HepG2 (cell line): Measurements from ENCODE around the gene FYB2. TPM values are rescaled to one million over a fixed set of nuclear protein-coding genes. Genes with fewer than 3 reads are reported as not detected.

Experiments
- ATAC-seq: fragments of 200-7000 bp; cut with Tn5 transposase; 3 replicates; pipeline ENCODE4 v1.9.1; 2020; ENCODE audit warnings: mild to moderate bottlenecking, moderate library complexity
- BruUV-seq: library from RNA; stranded (reverse); fragments of 400-500 nt; replicated peaks from 2 replicates; lab custom pipeline; 2021; lab: Mats Ljungman, UMichigan
- CTCF ChIA-PET: fragments of 300-600 bp; formaldehyde crosslinking; extraction: SDS; loops from one replicate; lab custom pipeline; 2021; ENCODE audit warnings: low total read pairs, inconsistent platforms, low intra/inter-chr PET ratio; lab: Yijun Ruan, JAX
- POLR2A ChIA-PET: fragments of 350-600 bp; sonication (Branson Sonifier 250); formaldehyde crosslinking; loops from one replicate; lab custom pipeline; 2020; ENCODE audit warnings: antibody characterized with exemption, inconsistent platforms; lab: Yijun Ruan, JAX
- DNase-seq: peaks from one replicate; pipeline ENCODE4 v3.0.0-alpha.2; 2015; ENCODE audit warnings: low spot score
- FAIRE-seq: peaks from 3 replicates; lab custom pipeline; 2011; peaks lifted over from hg19 to GRCh38; lab: Jason Lieb, UNC
- H2AFZ ChIP-seq: one replicate; pipeline ENCODE4 v1.6.1; 2011; ENCODE audit warnings: low read length, inconsistent platforms
- H3K27ac ChIP-seq: fragments of 300-600 bp; 3 replicates; pipeline ENCODE4 v1.8.0; 2011; ENCODE audit warnings: mixed run types, mild to moderate bottlenecking, mixed read lengths, low read length, inconsistent platforms; ENCODE audit not compliant: insufficient read depth; ENCODE audit errors: extremely low read length
- H3K27me3 ChIP-seq, 2 experiments: fragments of 200-600 bp in 1 of 2; 2 replicates in 1 of 2; 3 replicates in 1 of 2; pipeline versions ENCODE4 v1.6.0 to v1.8.0; 2011; ENCODE audit warnings: low read length in 2 of 2, mild to moderate bottlenecking in 2 of 2, moderate library complexity in 2 of 2, inconsistent platforms in 1 of 2; ENCODE audit not compliant: insufficient read depth in 2 of 2, control insufficient read depth in 1 of 2
- H3K36me3 ChIP-seq, 2 experiments: fragments of 200-600 bp in 1 of 2; replicated peaks in 1 of 2; 2 replicates in 1 of 2; 3 replicates in 1 of 2; pipeline versions ENCODE4 v1.5.1 to v1.8.0; 2011; ENCODE audit warnings: low read length in 2 of 2, inconsistent platforms in 1 of 2; ENCODE audit not compliant: insufficient read depth in 2 of 2, control insufficient read depth in 1 of 2
- H3K4me1 ChIP-seq: 2 replicates; pipeline ENCODE4 v1.5.1; 2012; ENCODE audit warnings: low read length, inconsistent platforms; ENCODE audit not compliant: insufficient read depth
- H3K4me2 ChIP-seq: 2 replicates; pipeline ENCODE4 v1.6.0; 2011; ENCODE audit warnings: low read depth, low read length, inconsistent platforms
- H3K4me3 ChIP-seq, 3 experiments: fragments of 200-600 bp in 1 of 3; sonication (generic), shearing (Covaris generic) in 1 of 3; replicated peaks in 1 of 3; 2 replicates each; pipeline ENCODE4 v1.5.1; 2011 to 2016; ENCODE audit warnings: low read length in 3 of 3, inconsistent platforms in 2 of 3, low read depth in 2 of 3, mild to moderate bottlenecking in 2 of 3, control low read depth in 1 of 3, mixed read lengths in 1 of 3; ENCODE audit not compliant: insufficient read depth in 1 of 3
- H3K79me2 ChIP-seq: one replicate; pipeline ENCODE4 v1.6.1; 2011; ENCODE audit warnings: low read length, inconsistent platforms; ENCODE audit not compliant: insufficient read depth
- H3K9ac ChIP-seq: 2 replicates; pipeline ENCODE4 v1.6.0; 2011; ENCODE audit warnings: mild to moderate bottlenecking, low read depth, low read length, inconsistent platforms; ENCODE audit not compliant: insufficient read depth
- H3K9me3 ChIP-seq: 2 replicates; pipeline ENCODE4 v1.5.1; 2012; ENCODE audit warnings: mild to moderate bottlenecking, low read length
- H4K20me1 ChIP-seq: 2 replicates; pipeline ENCODE4 v1.6.0; 2011; ENCODE audit warnings: inconsistent platforms, mild to moderate bottlenecking, low read length, moderate library complexity; ENCODE audit not compliant: insufficient read depth
- HDAC6 ChIP-seq: fragments of 200-600 bp; sonication (generic); IDR thresholded peaks from 2 replicates; pipeline ENCODE4 v1.7.0; 2017; ENCODE audit warnings: mild to moderate bottlenecking, antibody characterized with exemption, low read length, low read depth
- HMGA1 ChIP-seq: sonication (generic); formaldehyde crosslinking; conservative IDR thresholded peaks from 2 replicates; pipeline ENCODE4 v1.4.0; 2020; ENCODE audit warnings: missing genetic modification reagents
- HOXA7 ChIP-seq: sonication (generic); formaldehyde crosslinking; IDR thresholded peaks from 2 replicates; pipeline ENCODE4 v1.8.1; 2022; ENCODE audit warnings: mild to moderate bottlenecking, missing genetic modification reagents, moderate library complexity
- PHB2 ChIP-seq: fragments of 450-650 bp; IDR thresholded peaks from 2 replicates; pipeline ENCODE4 v1.6.1; 2018; ENCODE audit not compliant: partially characterized antibody
- POLR2G ChIP-seq: fragments of 200-400 bp; formaldehyde crosslinking; IDR thresholded peaks from 2 replicates; pipeline ENCODE4 v1.6.1; 2018; ENCODE audit warnings: mild to moderate bottlenecking, low read depth, low read length, moderate library complexity
- RFX3 ChIP-seq: IDR thresholded peaks from 2 replicates; pipeline ENCODE4 v1.6.1; 2016; ENCODE audit warnings: missing biosample characterization, missing genetic modification reagents
- RXRB ChIP-seq: IDR thresholded peaks from 2 replicates; pipeline ENCODE4 v1.6.1; 2016; ENCODE audit warnings: borderline replicate concordance, missing genetic modification reagents, missing compliant biosample characterization
- STAT5B ChIP-seq: sonication (generic); formaldehyde crosslinking; IDR thresholded peaks from 2 replicates; pipeline ENCODE4 v1.4.0; 2020; ENCODE audit warnings: missing genetic modification reagents
- ZNF383 ChIP-seq: sonication (generic); formaldehyde crosslinking; IDR thresholded peaks from 2 replicates; pipeline ENCODE4 v1.4.0; 2020; ENCODE audit warnings: missing genetic modification reagents, mild to moderate bottlenecking, borderline replicate concordance
- WGBS: methylation state at CpG from one replicate; pipeline ENCODE4 v1.1.6; 2017; ENCODE audit warnings: low lambda C conversion rate; 5-methylcytosine and 5-hydroxymethylcytosine counted together
- in situ Hi-C: cut with HindIII; loops from 2 replicates; pipeline ENCODE4 v1.10.0; 2017; ENCODE audit warnings: low pct_unique_long_range_greater_than_20kb; ENCODE audit not compliant: extremely low pct_ligation_motif_present
- intact Hi-C: fragments of 100-400 bp; cut with micrococcal nuclease; formaldehyde crosslinking; loops from one replicate; pipeline ENCODE4 v1.10.0; 2022; ENCODE audit not compliant: unreplicated experiment
- polyA plus RNA-seq, 8 experiments: library from polyadenylated mRNA; depleted of rRNA in 3 of 8; stranded (reverse) in 7 of 8; unstranded in 1 of 8; fragments of >200 nt; fragmentation: Illumina TruSeq in 4 of 8; extraction: Trizol in 4 of 8; gene quantifications; 2 replicates each; pipeline versions ENCODE4 v1.2.1 to v1.2.3, GENCODE V29; 2011 to 2016; ENCODE audit warnings: low read depth in 4 of 8, missing spikeins in 1 of 8, mixed read lengths in 1 of 8; ENCODE audit not compliant: insufficient read depth in 1 of 8
- total RNA-seq, 5 experiments: library from RNA; depleted of rRNA; stranded (reverse); fragments of >200 nt; fragmentation: Illumina TruSeq; extraction: Trizol; gene quantifications; 2 replicates each; pipeline ENCODE4 v1.2.3, GENCODE V29; 2016; ENCODE audit warnings: low read depth in 1 of 5
- TF ChIP-seq, protein P1 (sequence below): sonication (generic); formaldehyde crosslinking; IDR thresholded peaks from 2 replicates; pipeline ENCODE4 v1.4.0; 2020; ENCODE audit warnings: missing genetic modification reagents
- TF ChIP-seq, protein P2 (sequence below): sonication (generic); formaldehyde crosslinking; IDR thresholded peaks from 2 replicates; pipeline ENCODE4 v1.4.0; 2020; ENCODE audit warnings: mild to moderate bottlenecking, missing genetic modification reagents

Gene FYB2
- total and polyA plus RNA-seq, 2 of the 13 experiments (the other 11 are each of a cell fraction or from before 2014, with no cell fraction given), result 1.2 to 2.7 TPM

- FAIRE-seq (no peak), ATAC-seq (no peak), DNase-seq (no peak)
- TF ChIP-seq, protein P1, sequence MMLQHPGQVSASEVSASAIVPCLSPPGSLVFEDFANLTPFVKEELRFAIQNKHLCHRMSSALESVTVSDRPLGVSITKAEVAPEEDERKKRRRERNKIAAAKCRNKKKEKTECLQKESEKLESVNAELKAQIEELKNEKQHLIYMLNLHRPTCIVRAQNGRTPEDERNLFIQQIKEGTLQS (CRISPR knock-in tag), result no peak
- TF ChIP-seq HOXA7 (CRISPR knock-in tag) (no peak), RFX3 (no peak), HMGA1 (no peak), PHB2 (no peak), POLR2G (no peak), STAT5B (no peak), ZNF383 (CRISPR knock-in tag) (no peak), HDAC6 (no peak), RXRB (CRISPR knock-in tag) (no peak)
- TF ChIP-seq, protein P2, sequence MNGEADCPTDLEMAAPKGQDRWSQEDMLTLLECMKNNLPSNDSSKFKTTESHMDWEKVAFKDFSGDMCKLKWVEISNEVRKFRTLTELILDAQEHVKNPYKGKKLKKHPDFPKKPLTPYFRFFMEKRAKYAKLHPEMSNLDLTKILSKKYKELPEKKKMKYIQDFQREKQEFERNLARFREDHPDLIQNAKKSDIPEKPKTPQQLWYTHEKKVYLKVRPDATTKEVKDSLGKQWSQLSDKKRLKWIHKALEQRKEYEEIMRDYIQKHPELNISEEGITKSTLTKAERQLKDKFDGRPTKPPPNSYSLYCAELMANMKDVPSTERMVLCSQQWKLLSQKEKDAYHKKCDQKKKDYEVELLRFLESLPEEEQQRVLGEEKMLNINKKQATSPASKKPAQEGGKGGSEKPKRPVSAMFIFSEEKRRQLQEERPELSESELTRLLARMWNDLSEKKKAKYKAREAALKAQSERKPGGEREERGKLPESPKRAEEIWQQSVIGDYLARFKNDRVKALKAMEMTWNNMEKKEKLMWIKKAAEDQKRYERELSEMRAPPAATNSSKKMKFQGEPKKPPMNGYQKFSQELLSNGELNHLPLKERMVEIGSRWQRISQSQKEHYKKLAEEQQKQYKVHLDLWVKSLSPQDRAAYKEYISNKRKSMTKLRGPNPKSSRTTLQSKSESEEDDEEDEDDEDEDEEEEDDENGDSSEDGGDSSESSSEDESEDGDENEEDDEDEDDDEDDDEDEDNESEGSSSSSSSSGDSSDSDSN (CRISPR knock-in tag), result no peak
- no peaks in the 10 kb centered on the region for H3K27me3 ChIP-seq
- intact Hi-C loops, result no loop called here
- no peaks in the 10 kb centered on the region for H3K9me3 ChIP-seq
- H3K79me2 ChIP-seq, result no peaks in the 10 kb centered on the region
- no peaks in the 10 kb centered on the region for H4K20me1 ChIP-seq
- no TSS peak for BruUV-seq
- H2AFZ ChIP-seq, result no peak overlapping the region
- H3K27ac ChIP-seq, result no peak overlapping the region
- in situ Hi-C loops, result no loop called here
- H3K4me3 ChIP-seq, result no peak overlapping the region
- ChIA-PET POLR2A (no interaction called here), CTCF (no interaction called here)
- no peaks in the 10 kb centered on the region for H3K36me3 ChIP-seq
- H3K4me1 ChIP-seq, result no peaks in the 10 kb centered on the region
- no peak overlapping the region for H3K4me2 ChIP-seq
- 85% methylated on average over 7 of the region's 7 CpGs for WGBS
- H3K9ac ChIP-seq, result no peak overlapping the region
Observed at GRCh38 chr1:56799605-56800400, 19.4 kb downstream of the FYB2 start.
